ENCODE results near the gene DLGAP3. TPM values are rescaled to one million over a fixed set of nuclear protein-coding genes. Genes with fewer than 3 reads are reported as not detected.

Gene DLGAP3
- total RNA-seq, 6 experiments from 2014 or later: 0.07 TPM; not detected in 5

GRCh38 chr1:34843392-34844251 is 85.8 kb downstream of the DLGAP3 start:
- no peak for TF ChIP-seq CTCF (IDR thresholded peaks at IDR 0.05)
- DNase-seq: no peak
- Mint-ChIP-seq H3K36me3 (ENCODE audit: low read depth) (no peaks in the 10 kb centered on the region), H3K27me3 (ENCODE audit: insufficient read depth) (no peaks in the 10 kb centered on the region; the same call in none of the 2 replicates), H3K4me1 (ENCODE audit: low read depth) (peaks cover 21% of the 10 kb centered on the region), H3K4me3 (no peak overlapping the region), H3K27ac (no peak overlapping the region), H3K9me3 (no peaks in the 10 kb centered on the region)

- Mint-ChIP-seq H3K27me3 (ENCODE audit: insufficient read depth) (no peaks in the 10 kb centered on the region; the same call in none of the 2 replicates), H3K4me3 (no peak overlapping the region), H3K27ac (no peak overlapping the region), H3K4me1 (ENCODE audit: low read depth) (peaks cover 21% of the 10 kb centered on the region), H3K36me3 (ENCODE audit: low read depth) (no peaks in the 10 kb centered on the region), H3K9me3 (no peaks in the 10 kb centered on the region)
- DNase-seq: no peak
- TF ChIP-seq CTCF (IDR thresholded peaks at IDR 0.05): no peak
Observed at GRCh38 chr1:34842952-34843371, 86.5 kb downstream of the DLGAP3 start.

GRCh38 chr1:34842073-34842472 is 87.4 kb downstream of the DLGAP3 start:
- H3K36me3 Mint-ChIP-seq (ENCODE audit: low read depth): no peaks in the 10 kb centered on the region
- DNase-seq: no peak
- H3K27ac Mint-ChIP-seq: no peak overlapping the region
- H3K4me1 Mint-ChIP-seq (ENCODE audit: low read depth): peaks cover 21% of the 10 kb centered on the region
- H3K27me3 Mint-ChIP-seq (ENCODE audit: insufficient read depth): no peaks in the 10 kb centered on the region; the same call in 1 of the 2 replicates
- H3K9me3 Mint-ChIP-seq: no peaks in the 10 kb centered on the region
- no peak overlapping the region for H3K4me3 Mint-ChIP-seq
- TF ChIP-seq CTCF (IDR thresholded peaks at IDR 0.05): no peak

GRCh38 chr1:34840426-34840825 is 89.0 kb downstream of the DLGAP3 start:
- H3K27ac Mint-ChIP-seq: no peak overlapping the region
- H3K27me3 Mint-ChIP-seq (ENCODE audit: insufficient read depth): no peaks in the 10 kb centered on the region; the same call in 1 of the 2 replicates
- H3K4me1 Mint-ChIP-seq (ENCODE audit: low read depth): peaks cover 28% of the 10 kb centered on the region
- no peaks in the 10 kb centered on the region for H3K36me3 Mint-ChIP-seq (ENCODE audit: low read depth)
- DNase-seq: no peak
- H3K9me3 Mint-ChIP-seq: no peaks in the 10 kb centered on the region
- TF ChIP-seq CTCF (IDR thresholded peaks at IDR 0.05): no peak
- H3K4me3 Mint-ChIP-seq: no peak overlapping the region

GRCh38 chr1:34839526-34840305 is 89.7 kb downstream of the DLGAP3 start:
- DNase-seq: no peak
- H3K9me3 Mint-ChIP-seq: no peaks in the 10 kb centered on the region
- no peak overlapping the region for H3K27ac Mint-ChIP-seq
- TF ChIP-seq CTCF (IDR thresholded peaks at IDR 0.05): no peak
- peaks cover 31% of the 10 kb centered on the region for H3K4me1 Mint-ChIP-seq (ENCODE audit: low read depth)
- no peaks in the 10 kb centered on the region; the same call in 1 of the 2 replicates for H3K27me3 Mint-ChIP-seq (ENCODE audit: insufficient read depth)
- no peak overlapping the region for H3K4me3 Mint-ChIP-seq
- no peaks in the 10 kb centered on the region for H3K36me3 Mint-ChIP-seq (ENCODE audit: low read depth)
